ENCODE data around the gene RNF125. TPM values are rescaled to one million over a fixed set of nuclear protein-coding genes. Genes with fewer than 3 reads are reported as not detected.

The RNF125 gene
- total RNA-seq, 1 donor from 2014 or later = 1.3 TPM

- no peaks in the 10 kb centered on the region for H3K27me3 ChIP-seq (ENCODE audit: control insufficient read depth, insufficient read depth, low read length)
- TF ChIP-seq, protein P1, sequence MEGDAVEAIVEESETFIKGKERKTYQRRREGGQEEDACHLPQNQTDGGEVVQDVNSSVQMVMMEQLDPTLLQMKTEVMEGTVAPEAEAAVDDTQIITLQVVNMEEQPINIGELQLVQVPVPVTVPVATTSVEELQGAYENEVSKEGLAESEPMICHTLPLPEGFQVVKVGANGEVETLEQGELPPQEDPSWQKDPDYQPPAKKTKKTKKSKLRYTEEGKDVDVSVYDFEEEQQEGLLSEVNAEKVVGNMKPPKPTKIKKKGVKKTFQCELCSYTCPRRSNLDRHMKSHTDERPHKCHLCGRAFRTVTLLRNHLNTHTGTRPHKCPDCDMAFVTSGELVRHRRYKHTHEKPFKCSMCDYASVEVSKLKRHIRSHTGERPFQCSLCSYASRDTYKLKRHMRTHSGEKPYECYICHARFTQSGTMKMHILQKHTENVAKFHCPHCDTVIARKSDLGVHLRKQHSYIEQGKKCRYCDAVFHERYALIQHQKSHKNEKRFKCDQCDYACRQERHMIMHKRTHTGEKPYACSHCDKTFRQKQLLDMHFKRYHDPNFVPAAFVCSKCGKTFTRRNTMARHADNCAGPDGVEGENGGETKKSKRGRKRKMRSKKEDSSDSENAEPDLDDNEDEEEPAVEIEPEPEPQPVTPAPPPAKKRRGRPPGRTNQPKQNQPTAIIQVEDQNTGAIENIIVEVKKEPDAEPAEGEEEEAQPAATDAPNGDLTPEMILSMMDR (IDR thresholded peaks at IDR 0.05; ENCODE audit: insufficient read depth, low read length, severe bottlenecking) = no peak
- no peak for FAIRE-seq
- H3K4me3 ChIP-seq (ENCODE audit: low read depth, low read length) = no peak overlapping the region
- DNase-seq (ENCODE audit: low read depth) = no peak
- no peaks in the 10 kb centered on the region for H3K36me3 ChIP-seq (ENCODE audit: control insufficient read depth, insufficient read depth, low read length)
These were observed 48.9 kb downstream of the RNF125 start for GRCh38 chr18:32067375-32068167.

- FAIRE-seq (no peak), DNase-seq (ENCODE audit: low read depth) (peak; percentile 28)
- Histone ChIP-seq H3K4me3 (ENCODE audit: low read depth, low read length) (no peak overlapping the region), H3K27me3 (ENCODE audit: control insufficient read depth, insufficient read depth, low read length) (no peaks in the 10 kb centered on the region), H3K36me3 (ENCODE audit: control insufficient read depth, insufficient read depth, low read length) (no peaks in the 10 kb centered on the region)
- TF ChIP-seq, protein P1 (IDR thresholded peaks at IDR 0.05; ENCODE audit: insufficient read depth, low read length, severe bottlenecking) = peak; percentile 29
These were observed 53.7 kb downstream of the RNF125 start for GRCh38 chr18:32072321-32072720.

DNA sequence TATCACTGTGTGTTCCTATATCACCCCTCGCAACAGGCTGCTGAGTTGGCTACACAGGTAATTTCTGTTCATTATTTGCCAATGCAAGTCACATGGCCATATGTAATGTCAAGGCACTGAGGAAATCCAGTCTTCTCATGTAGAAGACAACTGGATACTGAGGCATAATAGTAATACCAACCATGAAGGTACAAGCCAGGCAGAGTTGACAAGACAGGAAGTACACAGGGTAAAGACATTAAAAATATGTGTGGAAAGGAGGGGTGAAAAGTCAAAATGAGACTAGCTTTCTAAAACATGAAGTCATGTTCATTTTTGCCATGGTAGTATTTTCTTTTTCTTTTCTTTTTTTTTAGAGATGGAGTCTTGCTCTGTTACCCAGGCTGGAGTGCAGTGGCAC, 55.6 kb downstream of the RNF125 start:
- TF ChIP-seq, protein P1 (IDR thresholded peaks at IDR 0.05; ENCODE audit: insufficient read depth, low read length, severe bottlenecking) = no peak
- no peak overlapping the region for H3K4me3 ChIP-seq (ENCODE audit: low read depth, low read length)
- H3K36me3 ChIP-seq (ENCODE audit: control insufficient read depth, insufficient read depth, low read length) = no peaks in the 10 kb centered on the region
- DNase-seq (ENCODE audit: low read depth) = no peak
- H3K27me3 ChIP-seq (ENCODE audit: control insufficient read depth, insufficient read depth, low read length) = no peaks in the 10 kb centered on the region
- FAIRE-seq = no peak

DNA sequence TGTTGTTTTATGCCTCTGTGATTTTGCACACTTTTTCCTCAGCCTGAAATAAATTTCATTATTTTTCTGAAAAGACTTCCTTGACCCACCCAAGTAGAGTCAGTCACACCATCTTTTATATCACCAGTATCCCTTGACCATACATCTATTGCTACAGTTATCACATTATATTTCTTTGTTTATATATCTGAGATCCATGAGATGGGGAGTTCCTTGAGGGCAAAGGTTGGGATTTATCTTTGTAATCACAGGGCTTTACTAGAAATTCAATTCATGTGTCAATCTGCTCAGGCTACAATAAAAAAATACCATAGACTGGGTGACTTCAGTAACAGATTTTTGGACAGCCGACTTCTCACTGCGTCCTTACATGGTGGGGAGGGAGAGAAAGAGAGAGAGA, 60.2 kb downstream of the RNF125 start:
- Histone ChIP-seq H3K27me3 (ENCODE audit: control insufficient read depth, insufficient read depth, low read length) (no peaks in the 10 kb centered on the region), H3K4me3 (ENCODE audit: low read depth, low read length) (no peak overlapping the region), H3K36me3 (ENCODE audit: control insufficient read depth, insufficient read depth, low read length) (no peaks in the 10 kb centered on the region)
- FAIRE-seq (no peak), DNase-seq (ENCODE audit: low read depth) (no peak)
- TF ChIP-seq, protein P1 (IDR thresholded peaks at IDR 0.05; ENCODE audit: insufficient read depth, low read length, severe bottlenecking) = no peak

DNA sequence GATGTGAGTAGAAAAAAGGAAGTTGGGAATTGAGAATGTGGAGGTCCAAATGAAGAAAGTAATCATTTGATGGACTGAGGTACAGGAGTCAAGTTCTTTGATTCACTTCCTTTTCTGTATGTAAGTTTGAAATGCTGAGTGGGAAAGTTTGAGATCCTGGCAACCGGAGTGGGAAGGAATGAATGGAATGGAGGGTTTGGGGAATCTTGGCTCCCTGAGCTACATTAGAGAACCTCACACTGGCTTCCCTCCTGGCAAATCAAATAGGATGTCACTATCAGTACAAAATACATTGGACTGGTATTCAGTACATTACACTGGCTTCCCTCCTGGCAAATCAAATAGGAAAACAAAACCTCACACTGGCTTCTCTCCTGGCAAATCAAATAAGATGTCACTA, 63.3 kb downstream of the RNF125 start:
- no peak for FAIRE-seq
- no peak overlapping the region for H3K4me3 ChIP-seq (ENCODE audit: low read depth, low read length)
- no peaks in the 10 kb centered on the region for H3K36me3 ChIP-seq (ENCODE audit: control insufficient read depth, insufficient read depth, low read length)
- no peaks in the 10 kb centered on the region for H3K27me3 ChIP-seq (ENCODE audit: control insufficient read depth, insufficient read depth, low read length)
- no peak for DNase-seq (ENCODE audit: low read depth)
- TF ChIP-seq, protein P1 (IDR thresholded peaks at IDR 0.05; ENCODE audit: insufficient read depth, low read length, severe bottlenecking) = no peak

GRCh38 chr18:32083781-32084180, 65.2 kb downstream of the RNF125 start:
- Histone ChIP-seq H3K36me3 (ENCODE audit: control insufficient read depth, insufficient read depth, low read length) (no peaks in the 10 kb centered on the region), H3K4me3 (ENCODE audit: low read depth, low read length) (no peak overlapping the region), H3K27me3 (ENCODE audit: control insufficient read depth, insufficient read depth, low read length) (no peaks in the 10 kb centered on the region)
- FAIRE-seq = no peak
- TF ChIP-seq, protein P1 (IDR thresholded peaks at IDR 0.05; ENCODE audit: insufficient read depth, low read length, severe bottlenecking) = no peak
- no peak for DNase-seq (ENCODE audit: low read depth)

Measured in bronchial epithelial cell (primary cell).